ENCODE results near the gene SLC30A2.

DNA sequence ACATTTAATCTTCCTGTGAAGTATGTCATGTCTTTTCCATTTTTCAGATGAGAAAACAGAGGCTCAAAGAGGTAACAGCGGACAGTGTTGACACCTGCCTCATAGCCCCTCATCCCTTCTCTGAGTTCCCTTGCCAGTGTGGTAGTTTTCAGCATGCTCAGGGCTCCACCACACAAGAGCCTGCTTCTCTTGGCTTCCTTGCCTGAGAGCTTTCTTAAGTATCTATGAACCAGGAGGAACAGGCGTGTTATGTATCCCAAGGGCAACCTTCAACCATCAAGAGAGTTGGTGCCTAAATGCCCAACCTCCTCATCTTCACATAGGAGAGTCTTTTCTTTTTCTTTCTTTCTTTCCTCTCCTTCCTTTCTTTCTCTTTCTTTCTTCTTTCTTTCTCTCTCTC is 42.2 kb downstream of the SLC30A2 start:
- TF ChIP-seq POLR2A (IDR thresholded peaks at IDR 0.05; ENCODE audit: low read length) (no peak), GATA1 (IDR thresholded peaks at IDR 0.05; ENCODE audit: low read depth, low read length) (no peak)

Data from erythroblast (primary cell).